GM23338 (cell line): ENCODE data around the gene THADA. TPM values are rescaled to one million over a fixed set of nuclear protein-coding genes. Genes with fewer than 3 reads are reported as not detected.
A peak's percentile ranks its signal among the peaks of the same experiment; 100 is the strongest.

ENCODE experiments used
- ATAC-seq: fragments of 200-7000 bp; cut with Tn5 transposase; 3 replicates; pipeline ENCODE4 v1.9.1; 2020
- DNase-seq: peaks from one replicate; pipeline ENCODE4 v3.0.0-alpha.2; 2015; ENCODE audit warnings: low spot score
- H2AFZ ChIP-seq: fragments of 200-600 bp; sonication (generic); 2 replicates; pipeline ENCODE4 v1.8.0; 2016; ENCODE audit warnings: antibody characterized with exemption, mild to moderate bottlenecking, moderate library complexity
- H3F3A ChIP-seq: fragments of 200-600 bp; sonication (generic); replicated peaks from 2 replicates; pipeline ENCODE4 v1.8.0; 2017; ENCODE audit warnings: antibody characterized with exemption, mixed run types, low read depth
- H3K27ac ChIP-seq: fragments of 200-600 bp; sonication (generic); 2 replicates; pipeline ENCODE4 v1.6.1; 2016; ENCODE audit warnings: low read depth
- H3K27me3 ChIP-seq: fragments of 200-600 bp; sonication (generic); 2 replicates; pipeline ENCODE4 v1.8.0; 2016; ENCODE audit warnings: mild to moderate bottlenecking, mixed run types, moderate library complexity; ENCODE audit not compliant: insufficient read depth
- H3K36me3 ChIP-seq: fragments of 200-600 bp; sonication (generic); 2 replicates; pipeline ENCODE4 v1.8.0; 2016; ENCODE audit warnings: mild to moderate bottlenecking; ENCODE audit not compliant: insufficient read depth
- H3K4me1 ChIP-seq: fragments of 200-600 bp; sonication (generic); 2 replicates; pipeline ENCODE4 v1.8.0; 2016; ENCODE audit warnings: mild to moderate bottlenecking, moderate library complexity; ENCODE audit not compliant: insufficient read depth
- H3K4me2 ChIP-seq: fragments of 200-600 bp; sonication (generic); 2 replicates; pipeline ENCODE4 v1.7.1; 2017; ENCODE audit warnings: mixed run types
- H3K4me3 ChIP-seq: fragments of 200-600 bp; sonication (generic); 2 replicates; pipeline ENCODE4 v1.6.1; 2016; ENCODE audit warnings: mixed run types
- H3K79me2 ChIP-seq: fragments of 200-600 bp; sonication (generic); replicated peaks from 2 replicates; pipeline ENCODE4 v1.8.0; 2017; ENCODE audit warnings: mild to moderate bottlenecking; ENCODE audit not compliant: insufficient read depth
- H3K9me2 ChIP-seq: fragments of 200-600 bp; sonication (generic); 2 replicates; pipeline ENCODE4 v1.8.0; 2017; ENCODE audit not compliant: insufficient read depth
- H4K20me1 ChIP-seq: fragments of 200-600 bp; sonication (generic); replicated peaks from 2 replicates; pipeline ENCODE4 v1.8.0; 2017; ENCODE audit warnings: mild to moderate bottlenecking; ENCODE audit not compliant: insufficient read depth
- H3K27ac Mint-ChIP-seq: 2 replicates; pipeline ENCODE4 v1.8.0; 2020; ENCODE audit warnings: inconsistent platforms, mild to moderate bottlenecking, moderate library complexity, mixed read lengths
- H3K27me3 Mint-ChIP-seq: 3 replicates; pipeline ENCODE4 v1.8.0; 2022; ENCODE audit warnings: low read depth, mild to moderate bottlenecking, moderate library complexity, mixed read lengths, inconsistent platforms; ENCODE audit not compliant: insufficient read depth, poor library complexity
- H3K36me3 Mint-ChIP-seq: 3 replicates; pipeline ENCODE4 v1.8.0; 2021; ENCODE audit warnings: low read depth, mild to moderate bottlenecking, inconsistent platforms, moderate library complexity, mixed read lengths
- H3K4me1 Mint-ChIP-seq: 3 replicates; pipeline ENCODE4 v1.8.0; 2020; ENCODE audit warnings: mild to moderate bottlenecking, inconsistent platforms, mixed read lengths
- H3K4me3 Mint-ChIP-seq: 3 replicates; pipeline ENCODE4 v1.8.0; 2021; ENCODE audit warnings: moderate library complexity, mild to moderate bottlenecking, inconsistent platforms, mixed read lengths
- H3K9me3 Mint-ChIP-seq: 3 replicates; pipeline ENCODE4 v1.8.0; 2020; ENCODE audit warnings: moderate library complexity, mild to moderate bottlenecking, inconsistent platforms, mixed read lengths
- CTCF ChIP-seq, 2 experiments: fragments of 200-600 bp in 1 of 2; sonication (generic) in 1 of 2; conservative IDR thresholded peaks; 2 replicates each; pipeline versions ENCODE4 v1.5.1 to v1.6.1; 2016 to 2017; ENCODE audit warnings: antibody characterized with exemption in 2 of 2, low read depth in 2 of 2, mild to moderate bottlenecking in 2 of 2, moderate library complexity in 1 of 2
- ETS1 ChIP-seq: IDR thresholded peaks from 2 replicates; pipeline ENCODE4 v1.6.1; 2016; ENCODE audit warnings: antibody characterized with exemption
- EZH2 ChIP-seq: fragments of 200-600 bp; sonication (generic); IDR thresholded peaks from one replicate; pipeline ENCODE4 v1.8.0; 2017; ENCODE audit warnings: antibody characterized with exemption, mild to moderate bottlenecking, low read depth; ENCODE audit not compliant: unreplicated experiment
- EZH2phosphoT487 ChIP-seq: fragments of 200-600 bp; sonication (generic); IDR thresholded peaks from one replicate; pipeline ENCODE4 v1.8.1; 2018; ENCODE audit warnings: antibody characterized with exemption; ENCODE audit not compliant: unreplicated experiment
- STAT1 ChIP-seq: IDR thresholded peaks from one replicate; pipeline ENCODE4 v1.6.1; 2016; ENCODE audit warnings: antibody characterized with exemption; ENCODE audit not compliant: unreplicated experiment
- ZNF114 ChIP-seq: fragments of 250-450 bp; sonication (Bioruptor Pico); IDR thresholded peaks from 2 replicates; pipeline ENCODE4 v1.5.0; 2020; ENCODE audit warnings: mild to moderate bottlenecking, moderate library complexity
- ZNF331 ChIP-seq: fragments of 250-450 bp; sonication (Bioruptor Pico); IDR thresholded peaks from 2 replicates; pipeline ENCODE4 v1.5.0; 2020; ENCODE audit warnings: low read depth, mild to moderate bottlenecking, moderate library complexity
- polyA plus RNA-seq: library from polyadenylated mRNA; unstranded; fragments of >200 nt; fragmentation: Nextera tagmentation; extraction: Ambion mirVana; gene quantifications from 2 replicates; pipeline ENCODE4 v1.2.1, GENCODE V29; 2016
- total RNA-seq: library from RNA; depleted of rRNA; stranded (reverse); fragments of >200 nt; shearing (Covaris generic); gene quantifications from 2 replicates; pipeline ENCODE4 v1.2.3, GENCODE V29; 2014

The THADA gene
- total and polyA plus RNA-seq, 2 experiments from 2014 or later = 17.0 to 30.7 TPM

GRCh38 chr2:43612944-43613343 is 17.1 kb upstream of the THADA start:
- no peak for TF ChIP-seq EZH2phosphoT487
- TF ChIP-seq ZNF114 (CRISPR knock-in tag) = no peak
- TF ChIP-seq EZH2 = no peak
- Histone ChIP-seq H3K9me2 (no peaks in the 10 kb centered on the region), H3K4me2 (no peak overlapping the region), H3K27ac (no peak overlapping the region), H2AFZ (peak overlapping the region; percentile 64; the same call in 1 of the 2 replicates), H4K20me1 (no peaks in the 10 kb centered on the region), H3K79me2 (no peaks in the 10 kb centered on the region), H3K27me3 (no peaks in the 10 kb centered on the region), H3K4me1 (peaks cover 6% of the 10 kb centered on the region), H3F3A (no peaks in the 10 kb centered on the region), H3K4me3 (no peak overlapping the region), H3K36me3 (no peaks in the 10 kb centered on the region)
- Mint-ChIP-seq H3K4me1 (peaks cover 10% of the 10 kb centered on the region; the same call in 2 of the 3 replicates), H3K27me3 (peaks cover 2% of the 10 kb centered on the region), H3K36me3 (no peaks in the 10 kb centered on the region), H3K4me3 (no peak overlapping the region), H3K9me3 (no peaks in the 10 kb centered on the region), H3K27ac (no peak overlapping the region)
- DNase-seq (no peak), ATAC-seq (no peak)

- Histone ChIP-seq H3K79me2 (no peaks in the 10 kb centered on the region), H3K27me3 (no peaks in the 10 kb centered on the region), H3K36me3 (no peaks in the 10 kb centered on the region), H2AFZ (0 out of 2 replicates have a peak overlapping the region, but pooled peaks have one; percentile 0), H4K20me1 (no peaks in the 10 kb centered on the region), H3K27ac (no peak overlapping the region), H3K4me2 (no peak overlapping the region), H3F3A (no peaks in the 10 kb centered on the region), H3K9me2 (no peaks in the 10 kb centered on the region), H3K4me1 (peaks cover 6% of the 10 kb centered on the region), H3K4me3 (no peak overlapping the region)
- DNase-seq (peak; percentile 84), ATAC-seq (peak; percentile 88)
- Mint-ChIP-seq H3K27ac (no peak overlapping the region), H3K36me3 (no peaks in the 10 kb centered on the region), H3K4me3 (no peak overlapping the region), H3K4me1 (peaks cover 10% of the 10 kb centered on the region; the same call in 2 of the 3 replicates), H3K9me3 (no peaks in the 10 kb centered on the region), H3K27me3 (peaks cover 2% of the 10 kb centered on the region)
- TF ChIP-seq CTCF (conservative IDR thresholded peaks at IDR 0.05; ENCODE audit: low read depth in 2 of 2) = peak; percentile 92
- TF ChIP-seq EZH2phosphoT487 = no peak
Measured at GRCh38 chr2:43611987-43612894, 16.4 kb upstream of the THADA start.

GRCh38 chr2:43610361-43610760 is 14.5 kb upstream of the THADA start:
- Histone ChIP-seq H4K20me1 (no peaks in the 10 kb centered on the region), H3K4me3 (no peak overlapping the region), H3K36me3 (no peaks in the 10 kb centered on the region), H3K27me3 (no peaks in the 10 kb centered on the region), H3K27ac (no peak overlapping the region), H3K9me2 (no peaks in the 10 kb centered on the region), H3K4me2 (no peak overlapping the region), H2AFZ (no peak overlapping the region), H3K4me1 (peaks cover 6% of the 10 kb centered on the region), H3K79me2 (no peaks in the 10 kb centered on the region), H3F3A (no peaks in the 10 kb centered on the region)
- H3K4me1 Mint-ChIP-seq = peaks cover 19% of the 10 kb centered on the region; the same call in 2 of the 3 replicates
- H3K27ac Mint-ChIP-seq = no peak overlapping the region
- H3K4me3 Mint-ChIP-seq = no peak overlapping the region
- ATAC-seq (no peak), DNase-seq (no peak)
- no peaks in the 10 kb centered on the region for H3K9me3 Mint-ChIP-seq
- H3K27me3 Mint-ChIP-seq = peaks cover 2% of the 10 kb centered on the region
- no peaks in the 10 kb centered on the region for H3K36me3 Mint-ChIP-seq
- TF ChIP-seq STAT1 (no peak), ZNF331 (CRISPR knock-in tag) (no peak), EZH2 (no peak), ETS1 (no peak), ZNF114 (CRISPR knock-in tag) (no peak)
